Superior temporal gyrus (tissue), 1 donor: ENCODE measurements around the gene IGFN1.
"Not testable (repeated sequence)": the region's sequence is repeated elsewhere in the genome, so short reads cannot be mapped to it uniquely, and the experiment has no call there.

Experiments used
- DNase-seq: peaks from one replicate; pipeline ENCODE4 v3.0.0-alpha.2; 2016; ENCODE audit errors: extremely low spot score

IGFN1 gene

GRCh38 chr1:201245082-201245481, 54.5 kb downstream of the IGFN1 start:
- DNase-seq = no peak

- DNase-seq = no peak
Observed at GRCh38 chr1:201248721-201249559, 58.3 kb downstream of the IGFN1 start.

GRCh38 chr1:201250326-201251011, 59.8 kb downstream of the IGFN1 start:
- DNase-seq = no peak

GRCh38 chr1:201251411-201251810, 60.8 kb downstream of the IGFN1 start:
- no peak for DNase-seq

- no peak for DNase-seq
Observed at GRCh38 chr1:201251851-201252430, 61.3 kb downstream of the IGFN1 start.

- DNase-seq = no peak
Observed at GRCh38 chr1:201252944-201253371, 62.3 kb downstream of the IGFN1 start.

GRCh38 chr1:201253411-201253810, 62.8 kb downstream of the IGFN1 start:
- DNase-seq = no peak

GRCh38 chr1:201253906-201254624, 63.4 kb downstream of the IGFN1 start:
- no peak for DNase-seq

- peak; percentile 70 for DNase-seq
Observed at GRCh38 chr1:201254625-201255478, 64.2 kb downstream of the IGFN1 start.

- DNase-seq = no peak
Observed at GRCh38 chr1:201255479-201256362, 65.1 kb downstream of the IGFN1 start.

- not testable (repeated sequence) for DNase-seq
Observed at GRCh38 chr1:201258132-201258531, 67.5 kb downstream of the IGFN1 start.

- DNase-seq = no peak
Observed at GRCh38 chr1:201258763-201259230, 68.2 kb downstream of the IGFN1 start.

- no peak for DNase-seq
Observed at GRCh38 chr1:201259476-201260235, 69.0 kb downstream of the IGFN1 start.

- DNase-seq = no peak
Observed at GRCh38 chr1:201260236-201260590, 69.6 kb downstream of the IGFN1 start.

- no peak for DNase-seq
Observed at GRCh38 chr1:201260648-201261311, 70.2 kb downstream of the IGFN1 start.

- no peak for DNase-seq
Observed at GRCh38 chr1:201261771-201262547, 71.3 kb downstream of the IGFN1 start.

- DNase-seq = no peak
Observed at GRCh38 chr1:201262963-201263608, 72.5 kb downstream of the IGFN1 start.
